GM19324 (cell line): ENCODE measurements around the gene CLSTN1.

ENCODE experiments used
- ATAC-seq: cut with Tn5 transposase; IDR thresholded peaks from one replicate; pipeline ENCODE4 v1.9.1; 2021; ENCODE audit warnings: mild to moderate bottlenecking, moderate library complexity; ENCODE audit not compliant: unreplicated experiment, low FRiP score

Gene CLSTN1

GRCh38 chr1:9823943-9824701 is at the start of gene CLSTN1:
TSS of gene CLSTN1 (minus strand) at chr1:9823965. CDS start at chr1:9823733, 232 bp downstream.
- peak; percentile 51 for ATAC-seq

- no peak for ATAC-seq
Observed at GRCh38 chr1:9873385-9873784, 49.6 kb upstream of the CLSTN1 start.

GRCh38 chr1:9872430-9873165 is 48.8 kb upstream of the CLSTN1 start:
- ATAC-seq = no peak

GRCh38 chr1:9871707-9872425 is 48.1 kb upstream of the CLSTN1 start:
- no peak for ATAC-seq

- ATAC-seq = no peak
Observed at GRCh38 chr1:9871021-9871420, 47.3 kb upstream of the CLSTN1 start.

GRCh38 chr1:9870572-9870971 is 46.8 kb upstream of the CLSTN1 start:
- ATAC-seq = no peak

- ATAC-seq = no peak
Observed at GRCh38 chr1:9869831-9870251, 46.1 kb upstream of the CLSTN1 start.

- ATAC-seq = no peak
Observed at GRCh38 chr1:9868244-9868590, 44.5 kb upstream of the CLSTN1 start.

- ATAC-seq = no peak
Observed at GRCh38 chr1:9867408-9868243, 43.9 kb upstream of the CLSTN1 start.

- no peak for ATAC-seq
Observed at GRCh38 chr1:9866836-9867235, 43.1 kb upstream of the CLSTN1 start.

- no peak for ATAC-seq
Observed at GRCh38 chr1:9865724-9866123, 42.0 kb upstream of the CLSTN1 start.

GRCh38 chr1:9863371-9863770 is 39.6 kb upstream of the CLSTN1 start:
- ATAC-seq = no peak

GRCh38 chr1:9861360-9861759 is 37.6 kb upstream of the CLSTN1 start:
- no peak for ATAC-seq

- ATAC-seq = no peak
Observed at GRCh38 chr1:9860887-9861286, 37.1 kb upstream of the CLSTN1 start.

GRCh38 chr1:9859281-9860014 is 35.7 kb upstream of the CLSTN1 start:
- no peak for ATAC-seq

GRCh38 chr1:9858293-9859035 is 34.7 kb upstream of the CLSTN1 start:
- no peak for ATAC-seq

- no peak for ATAC-seq
Observed at GRCh38 chr1:9855186-9855585, 31.4 kb upstream of the CLSTN1 start.

GRCh38 chr1:9853249-9853595 is 29.5 kb upstream of the CLSTN1 start:
- no peak for ATAC-seq
